ENCODE data around the gene CHD6.
A peak's percentile ranks its signal among the peaks of the same experiment; 100 is the strongest.

CHD6 gene

GRCh38 chr20:41622584-41622983 is 4.4 kb upstream of the CHD6 start:
- DNase-seq (ENCODE audit: low spot score), result no peak

DNA sequence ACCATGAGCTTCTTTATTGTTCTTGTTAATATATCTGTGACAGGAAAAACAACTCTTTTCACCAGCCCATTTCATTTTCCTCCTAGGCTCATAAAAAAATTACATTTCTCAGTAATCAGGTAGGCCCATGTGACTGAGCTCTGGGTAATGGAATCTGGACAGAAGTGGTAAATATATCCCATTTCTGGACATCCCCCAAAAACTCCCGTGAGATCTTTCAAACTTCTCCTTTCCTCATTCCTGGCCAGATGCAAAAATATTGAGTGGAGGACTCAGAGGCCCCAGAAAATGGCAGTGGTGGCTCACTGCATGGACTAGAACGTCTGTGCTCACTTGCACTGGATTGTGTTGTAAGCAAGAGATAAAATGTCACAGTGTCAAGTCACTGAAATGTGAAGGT is 3.8 kb upstream of the CHD6 start:
- DNase-seq (ENCODE audit: low spot score), result no peak

GRCh38 chr20:41621421-41621820 is 3.2 kb upstream of the CHD6 start:
- DNase-seq (ENCODE audit: low spot score), result no peak

- DNase-seq (ENCODE audit: low spot score), result no peak
These were observed 1.4 kb upstream of the CHD6 start for GRCh38 chr20:41619360-41620100.

DNA sequence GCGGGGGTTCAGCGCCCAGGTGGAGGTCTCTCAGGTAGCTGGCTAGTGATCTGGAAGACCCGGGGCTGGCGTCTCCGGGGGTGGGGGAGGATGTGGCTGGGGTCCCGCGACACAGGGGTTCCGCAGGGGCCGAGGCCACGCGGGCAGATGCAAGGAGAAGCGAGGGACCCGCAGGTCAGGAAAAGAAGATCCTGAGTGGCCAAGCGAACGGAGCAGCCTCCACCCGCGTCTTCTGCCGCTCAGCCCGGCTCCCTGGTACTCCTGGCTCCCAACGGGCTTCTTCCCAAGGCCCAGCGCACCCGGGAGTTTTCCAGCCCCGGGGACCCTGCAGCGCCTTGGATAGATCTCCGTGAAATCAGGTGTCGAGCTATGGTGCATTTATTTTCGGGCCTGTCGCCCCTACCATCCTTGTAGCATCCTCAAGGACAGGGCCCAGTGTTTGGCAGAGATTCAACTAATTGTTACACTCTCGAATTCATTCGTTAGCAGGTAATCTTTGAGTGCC is 682 bp upstream of the CHD6 start:
- DNase-seq (ENCODE audit: low spot score), result no peak

DNA sequence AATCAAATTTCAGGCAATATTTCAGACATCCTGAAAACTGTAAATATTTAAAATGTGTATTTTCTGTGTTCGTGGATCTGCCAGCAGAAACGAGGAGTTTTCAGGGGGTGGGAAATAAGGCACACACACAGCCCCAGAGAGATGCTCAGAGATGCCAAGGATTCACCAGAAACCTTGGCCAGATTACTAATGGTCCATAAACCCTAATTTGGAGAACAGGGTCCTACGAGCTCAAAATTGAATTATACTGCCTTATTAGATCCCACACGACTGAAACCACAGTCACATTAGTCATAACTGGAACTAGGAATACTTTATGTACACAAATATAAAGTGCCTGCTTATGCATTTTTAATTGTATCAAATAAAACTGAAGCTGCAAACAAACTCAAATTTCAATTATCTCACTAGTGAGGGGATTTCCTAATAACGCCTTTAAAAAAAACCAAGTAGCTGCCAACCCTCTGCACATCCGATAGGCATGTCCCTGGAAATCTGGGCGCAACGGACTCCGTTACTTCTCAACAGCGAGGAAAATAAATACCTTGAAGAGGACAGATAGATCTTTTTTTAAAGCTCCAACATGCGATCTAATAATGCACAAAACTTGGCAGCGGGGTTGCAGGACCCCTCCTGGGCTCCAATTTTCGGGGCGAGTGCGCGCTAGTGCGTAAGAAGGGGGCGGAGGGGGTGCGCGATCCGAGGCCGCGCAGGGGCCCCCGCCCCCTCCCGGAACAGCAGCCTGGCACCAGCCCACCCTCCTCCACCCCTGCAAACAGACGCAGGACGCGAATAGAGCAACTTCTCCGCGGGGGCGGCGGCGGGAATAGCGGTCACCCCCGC is 897 bp downstream of the CHD6 start:
- DNase-seq (ENCODE audit: low spot score), result no peak

GRCh38 chr20:41616228-41616627 is 1.9 kb downstream of the CHD6 start:
- DNase-seq (ENCODE audit: low spot score), result peak; percentile 48

DNA sequence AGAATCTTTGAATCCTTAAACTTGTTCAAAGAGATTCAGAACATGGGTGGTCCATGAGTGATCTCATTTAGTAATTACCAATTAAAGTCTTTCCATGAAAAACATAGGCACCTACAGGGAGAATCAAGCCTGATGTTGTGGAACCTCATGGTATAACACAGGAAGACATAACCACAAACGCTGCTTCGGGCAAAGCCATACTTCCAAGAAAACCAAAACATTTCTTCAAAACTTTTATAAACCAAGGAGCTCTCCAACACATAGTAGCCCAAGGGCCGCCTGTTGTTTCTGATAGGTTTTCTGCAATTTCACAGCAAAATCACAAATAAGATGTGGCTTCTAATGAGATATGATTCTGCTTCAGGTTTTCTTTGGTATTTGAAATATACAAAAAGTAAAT is 2.5 kb downstream of the CHD6 start:
- no peak for DNase-seq (ENCODE audit: low spot score)

- no peak for DNase-seq (ENCODE audit: low spot score)
These were observed 3.1 kb downstream of the CHD6 start for GRCh38 chr20:41615110-41615509.

DNA sequence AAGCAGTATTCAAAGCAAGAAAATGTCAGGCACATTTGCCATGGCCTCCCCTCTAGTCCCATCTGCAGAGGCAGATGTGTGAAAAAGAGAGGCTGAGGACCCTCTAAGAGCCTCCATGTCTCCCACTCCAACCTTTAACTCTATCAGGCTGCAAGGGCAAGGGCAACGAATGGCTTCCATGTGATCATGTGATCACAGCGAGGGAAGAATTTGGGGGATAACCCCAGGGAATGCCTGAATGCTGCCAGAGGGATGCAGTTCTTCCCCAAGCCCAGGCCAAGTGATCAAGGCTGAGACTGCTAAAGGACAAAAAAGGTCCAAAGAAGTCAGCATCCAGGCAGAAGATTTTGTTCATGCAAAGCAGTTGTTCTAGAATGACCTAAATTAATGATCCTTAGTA is 4.9 kb downstream of the CHD6 start:
- no peak for DNase-seq (ENCODE audit: low spot score)

DNA sequence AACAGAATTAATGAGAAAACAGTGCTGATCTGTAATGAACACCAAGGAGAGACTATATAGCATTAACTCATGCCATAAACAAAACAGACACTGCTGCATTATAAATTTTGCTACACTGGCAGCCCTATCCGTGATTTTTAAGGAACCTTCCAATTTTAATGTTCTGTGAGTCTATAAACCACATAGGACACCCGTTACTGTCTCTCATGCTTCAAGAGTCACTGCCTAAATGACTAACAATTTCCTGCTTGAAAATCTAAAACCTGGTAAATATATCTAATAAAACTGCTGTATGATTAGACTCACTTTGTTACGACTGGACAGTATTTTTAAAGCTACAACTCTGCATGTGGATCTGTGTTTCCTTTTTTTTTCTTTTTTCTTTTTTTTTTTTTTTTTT is 8.7 kb downstream of the CHD6 start:
- no peak for DNase-seq (ENCODE audit: low spot score)

- DNase-seq (ENCODE audit: low spot score), result no peak
These were observed 9.6 kb downstream of the CHD6 start for GRCh38 chr20:41608606-41609005.

- no peak for DNase-seq (ENCODE audit: low spot score)
These were observed 10.4 kb downstream of the CHD6 start for GRCh38 chr20:41607791-41608190.

- no peak for DNase-seq (ENCODE audit: low spot score)
These were observed 14.2 kb downstream of the CHD6 start for GRCh38 chr20:41604002-41604401.

GRCh38 chr20:41601742-41602141 is 16.4 kb downstream of the CHD6 start:
- DNase-seq (ENCODE audit: low spot score), result no peak

DNA sequence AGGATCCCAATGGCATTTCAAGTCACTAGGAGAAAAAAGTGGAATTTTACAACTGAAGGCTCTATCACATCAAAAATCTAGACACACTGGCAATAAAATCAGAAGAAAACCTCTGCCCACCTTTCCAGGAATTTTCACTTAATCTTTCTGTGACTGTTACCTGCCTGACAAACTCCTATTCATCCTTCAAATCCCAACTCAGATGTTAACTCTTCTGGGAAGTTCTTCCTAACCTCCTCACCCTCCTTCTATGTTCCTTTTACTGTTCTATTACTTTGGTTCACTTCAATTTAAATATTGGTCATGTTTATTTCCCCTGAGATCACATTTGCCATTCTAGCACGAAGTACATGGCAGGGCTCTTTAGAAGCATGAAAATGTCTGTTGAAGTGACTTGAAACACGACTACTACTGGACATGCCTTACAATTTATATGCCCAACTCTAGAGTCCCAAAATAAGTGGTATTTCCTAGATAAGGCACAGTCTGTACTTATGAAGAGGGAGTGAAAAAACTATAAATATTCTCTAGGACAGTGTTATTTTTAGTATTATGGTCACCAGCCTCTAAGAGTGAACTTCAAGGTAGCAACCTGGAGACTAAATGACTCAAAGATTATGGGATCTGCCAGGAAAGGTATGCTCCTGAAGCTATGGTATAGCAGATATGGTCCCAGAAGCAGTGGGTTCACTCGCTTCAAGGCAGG is 17.1 kb downstream of the CHD6 start:
- no peak for DNase-seq (ENCODE audit: low spot score)

DNA sequence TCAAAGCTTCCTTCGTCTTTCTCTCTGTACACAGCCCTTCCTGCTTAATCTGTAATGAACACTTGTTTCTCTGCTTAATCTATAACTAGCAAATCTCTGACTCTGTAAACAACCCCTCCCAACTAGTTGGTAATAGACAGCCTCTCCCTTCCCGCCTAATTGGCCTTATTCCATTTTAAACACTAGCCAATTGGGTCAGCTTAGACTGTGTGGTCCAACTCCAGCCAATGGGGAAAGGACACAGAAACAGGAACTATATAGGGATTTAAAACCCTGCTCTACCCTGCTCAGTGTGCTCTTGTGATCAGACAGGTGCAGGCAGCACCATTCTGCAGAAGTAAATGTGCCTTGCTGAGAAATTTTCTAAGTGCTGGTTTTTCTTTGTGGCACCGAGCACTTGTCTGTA is 18.5 kb downstream of the CHD6 start:
- DNase-seq (ENCODE audit: low spot score), result no peak

DNA sequence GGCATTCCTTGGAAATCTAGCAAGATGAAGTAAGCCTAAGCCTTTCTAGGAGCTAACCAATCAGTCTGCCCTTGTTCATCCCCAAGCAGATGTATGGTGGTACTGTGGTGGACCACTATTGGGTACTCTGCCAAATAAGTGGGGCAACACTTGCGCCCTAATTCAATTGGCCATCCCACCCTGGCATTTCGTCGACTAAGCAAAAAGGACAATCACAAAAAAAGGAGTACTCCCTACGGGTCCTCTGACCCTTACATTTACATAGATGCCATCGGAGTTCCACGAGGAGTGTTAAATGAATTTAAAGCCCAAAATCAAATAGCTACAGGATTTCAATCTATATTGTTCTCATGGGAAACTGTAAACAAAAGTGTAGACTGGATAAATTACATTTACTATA is 19.5 kb downstream of the CHD6 start:
- DNase-seq (ENCODE audit: low spot score), result no peak

DNA sequence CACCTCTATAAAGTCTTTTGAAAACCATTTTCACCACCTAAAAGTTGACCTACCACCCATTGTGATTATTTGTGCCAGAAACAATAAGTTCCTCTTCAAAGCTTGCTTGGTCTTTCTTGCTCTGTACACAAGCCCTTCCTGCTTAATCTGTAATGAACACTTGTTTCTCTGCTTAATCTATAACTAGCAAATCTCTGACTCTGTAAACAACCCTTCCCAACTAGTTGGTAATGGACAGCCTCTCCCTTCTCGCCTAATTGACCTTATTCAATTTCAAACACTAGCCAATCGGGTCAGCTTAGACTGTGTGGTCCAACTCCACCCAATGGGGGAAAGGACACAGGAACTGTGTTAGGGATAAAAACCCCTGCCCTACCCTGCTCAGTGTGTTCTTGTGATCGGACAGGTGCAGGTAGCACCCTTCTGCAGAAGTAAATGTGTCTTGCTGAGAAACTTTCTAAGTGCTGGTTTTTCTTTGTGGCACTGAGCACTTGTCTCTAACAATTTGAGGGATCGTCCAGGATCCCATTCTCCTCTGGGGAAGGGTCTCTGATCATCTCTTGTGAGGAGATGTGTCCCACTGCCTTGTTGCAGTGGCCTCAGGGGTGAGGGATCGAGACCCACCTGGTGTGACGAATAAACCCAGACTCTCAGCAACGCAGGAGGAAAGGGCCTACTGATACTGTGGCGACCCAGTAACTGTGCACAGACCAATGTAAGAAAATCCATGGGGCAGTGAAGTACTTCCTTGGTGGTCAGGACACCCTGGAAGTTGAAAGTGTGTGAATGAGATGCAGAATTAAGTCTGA is 23.5 kb downstream of the CHD6 start:
- no peak for DNase-seq (ENCODE audit: low spot score)

DNA sequence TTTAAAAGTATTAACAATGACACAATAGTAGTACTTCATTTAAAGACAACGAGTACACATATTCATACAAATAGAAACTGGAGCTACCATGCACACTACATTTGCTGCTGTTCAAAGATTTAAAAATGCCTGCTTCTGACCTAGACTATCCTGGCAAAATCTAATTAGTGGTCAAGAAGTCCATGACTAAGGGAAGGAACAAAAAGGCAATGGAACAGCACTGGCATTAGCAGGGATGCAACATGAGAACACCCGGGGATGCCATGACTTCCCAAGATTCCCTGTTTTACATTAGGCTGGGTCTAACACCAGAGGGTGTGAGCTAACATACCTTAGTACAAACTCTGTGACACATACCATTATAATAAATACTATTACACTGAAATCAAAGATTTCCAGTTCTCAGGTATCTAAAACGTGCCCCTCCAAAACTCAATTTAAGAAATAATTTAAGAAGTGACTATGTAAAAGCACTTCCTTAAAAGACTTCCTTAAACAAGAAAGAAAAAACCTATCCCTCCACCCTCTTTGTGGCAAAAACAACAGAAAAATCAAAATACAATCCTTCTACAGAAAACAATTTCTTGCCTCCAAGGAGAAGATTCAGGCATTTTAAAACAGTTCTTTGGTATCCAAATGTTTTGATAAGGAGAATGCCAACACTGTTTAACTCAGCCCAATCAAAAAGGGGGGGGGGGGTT is 25.5 kb downstream of the CHD6 start:
- no peak for DNase-seq (ENCODE audit: low spot score)

- DNase-seq (ENCODE audit: low spot score), result no peak
These were observed 30.2 kb downstream of the CHD6 start for GRCh38 chr20:41587956-41588355.
